Nephron (organoid): ENCODE results near the gene CCL17.

Experiments used
- H3K27ac Mint-ChIP-seq, 3 experiments: 2 replicates each; pipeline ENCODE4 v1.8.0; 2020; ENCODE audit warnings: mixed read lengths in 3 of 3, mild to moderate bottlenecking in 2 of 3, moderate library complexity in 1 of 3
- H3K27me3 Mint-ChIP-seq: 2 replicates; pipeline ENCODE4 v1.8.0; 2021; ENCODE audit warnings: low read depth, mild to moderate bottlenecking, moderate library complexity, mixed read lengths
- H3K36me3 Mint-ChIP-seq: 2 replicates; pipeline ENCODE4 v1.8.0; 2020; ENCODE audit warnings: low read depth, mixed read lengths
- H3K4me1 Mint-ChIP-seq: 2 replicates; pipeline ENCODE4 v1.8.0; 2020; ENCODE audit warnings: mixed read lengths
- H3K4me3 Mint-ChIP-seq, 3 experiments: 2 replicates each; pipeline ENCODE4 v1.8.0; 2020; ENCODE audit warnings: mild to moderate bottlenecking in 3 of 3, mixed read lengths in 3 of 3, moderate library complexity in 2 of 3
- H3K9me3 Mint-ChIP-seq: 2 replicates; pipeline ENCODE4 v1.8.0; 2020; ENCODE audit warnings: mixed read lengths
- CTCF ChIP-seq, 3 experiments: fragments of 200-600 bp; sonication (generic); IDR thresholded peaks; one replicate each; pipeline ENCODE4 v1.5.0; 2021; ENCODE audit warnings: antibody characterized with exemption in 3 of 3; ENCODE audit not compliant: unreplicated experiment in 3 of 3

Gene CCL17

GRCh38 chr16:57401943-57402640 lies 2.5 kb upstream of the CCL17 start:
- Mint-ChIP-seq H3K4me3 (no peak overlapping the region), H3K27ac (no peak overlapping the region), H3K27me3 (peaks cover 16% of the 10 kb centered on the region), H3K9me3 (no peaks in the 10 kb centered on the region), H3K4me1 (no peaks in the 10 kb centered on the region), H3K36me3 (no peaks in the 10 kb centered on the region)
- TF ChIP-seq CTCF (IDR thresholded peaks at IDR 0.05; ENCODE audit: unreplicated experiment in 3 of 3): no peak

DNA sequence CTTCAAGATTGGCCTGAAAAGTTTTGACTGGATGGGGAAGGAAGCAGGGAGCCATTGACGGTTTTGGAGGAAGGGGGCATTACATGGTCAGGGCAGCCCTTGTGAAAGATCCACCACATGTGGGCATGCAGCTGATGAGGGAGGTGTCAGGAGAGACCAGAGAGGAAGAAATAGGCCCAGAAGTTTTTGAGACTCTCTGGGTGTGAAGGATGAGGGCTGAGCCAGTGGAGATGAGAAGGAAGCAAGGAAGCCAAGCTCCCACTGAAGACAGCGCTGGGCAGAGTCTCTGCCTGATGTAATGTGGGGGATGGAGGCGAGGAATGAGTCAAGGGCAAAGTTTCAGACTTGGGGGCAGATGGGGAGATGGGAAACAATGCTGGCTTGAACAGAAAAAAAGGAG lies 530 bp downstream of the CCL17 start:
- H3K36me3 Mint-ChIP-seq: no peaks in the 10 kb centered on the region
- no peak overlapping the region for H3K4me3 Mint-ChIP-seq
- peaks cover 8% of the 10 kb centered on the region for H3K27me3 Mint-ChIP-seq
- H3K4me1 Mint-ChIP-seq: peaks cover 9% of the 10 kb centered on the region
- H3K9me3 Mint-ChIP-seq: no peaks in the 10 kb centered on the region
- TF ChIP-seq CTCF (IDR thresholded peaks at IDR 0.05; ENCODE audit: unreplicated experiment in 3 of 3): no peak
- H3K27ac Mint-ChIP-seq: no peak overlapping the region

DNA sequence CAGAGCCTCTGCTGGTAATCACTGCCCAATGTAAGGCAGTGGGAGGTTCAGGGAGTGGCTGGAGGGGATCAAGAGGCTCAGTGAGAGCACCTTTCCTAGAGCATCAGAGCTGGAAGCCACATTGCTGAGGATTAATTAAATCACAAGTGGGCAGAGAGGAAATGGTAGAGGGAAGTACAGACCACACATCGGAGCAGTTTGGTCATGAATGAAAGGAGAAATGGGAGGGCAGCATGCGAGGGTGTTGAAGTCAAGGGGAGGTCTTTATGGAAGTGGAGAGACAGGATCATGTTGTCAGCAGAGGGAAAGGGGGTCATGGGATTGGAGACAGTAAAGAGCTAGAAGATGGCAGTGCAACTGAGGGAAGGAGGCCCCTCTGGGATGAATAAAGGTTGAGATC lies 2.3 kb downstream of the CCL17 start:
- no peaks in the 10 kb centered on the region for H3K36me3 Mint-ChIP-seq

DNA sequence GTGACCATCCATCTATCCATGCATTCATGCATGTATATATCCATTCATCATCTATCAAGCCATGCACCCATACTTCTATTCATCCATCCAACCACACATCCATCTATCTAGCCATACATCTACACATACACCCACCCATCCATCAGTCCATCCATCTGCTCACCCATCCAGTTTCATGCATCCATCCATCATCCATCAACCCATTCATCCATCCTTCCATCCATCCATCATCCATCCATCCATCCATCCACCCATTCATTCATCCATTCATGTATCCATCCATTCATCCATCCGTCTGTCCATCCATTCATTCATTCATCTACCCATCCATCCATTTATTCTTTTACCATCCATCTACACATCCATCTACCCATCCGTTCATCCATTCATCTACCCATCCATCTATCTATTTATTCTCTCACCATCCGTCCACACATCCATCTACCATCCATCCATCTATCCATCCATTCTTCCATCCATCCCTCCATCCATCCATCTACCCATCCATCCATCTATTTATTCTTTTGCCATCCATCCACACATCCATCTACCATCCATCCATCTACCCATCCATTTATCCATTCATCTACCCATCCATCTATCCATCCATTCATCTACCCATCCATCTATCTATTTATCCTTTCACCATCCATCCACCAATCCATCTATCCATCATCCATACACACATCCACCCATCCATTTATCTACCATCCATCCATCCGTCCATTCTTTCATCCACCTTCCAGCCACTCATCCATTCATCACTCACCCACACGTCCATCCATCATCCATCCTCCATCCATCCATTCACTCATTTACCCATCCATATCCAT lies 3.2 kb downstream of the CCL17 start:
- H3K4me1 Mint-ChIP-seq: peaks cover 23% of the 10 kb centered on the region
- peaks cover 8% of the 10 kb centered on the region for H3K27me3 Mint-ChIP-seq
- TF ChIP-seq CTCF (IDR thresholded peaks at IDR 0.05; ENCODE audit: unreplicated experiment in 3 of 3): no peak
- no peak overlapping the region for H3K4me3 Mint-ChIP-seq
- no peaks in the 10 kb centered on the region for H3K36me3 Mint-ChIP-seq
- H3K9me3 Mint-ChIP-seq: no peaks in the 10 kb centered on the region
- no peak overlapping the region for H3K27ac Mint-ChIP-seq

More for the DNA sequence above, 2.3 kb downstream of the CCL17 start:
- no peak overlapping the region for H3K27ac Mint-ChIP-seq
- peaks cover 23% of the 10 kb centered on the region for H3K4me1 Mint-ChIP-seq
- H3K4me3 Mint-ChIP-seq: no peak overlapping the region
- H3K9me3 Mint-ChIP-seq: no peaks in the 10 kb centered on the region
- H3K27me3 Mint-ChIP-seq: peaks cover 8% of the 10 kb centered on the region
- TF ChIP-seq CTCF (IDR thresholded peaks at IDR 0.05; ENCODE audit: unreplicated experiment in 3 of 3): no peak

- Mint-ChIP-seq H3K27me3 (peaks cover 4% of the 10 kb centered on the region), H3K9me3 (no peaks in the 10 kb centered on the region), H3K27ac (peak overlapping the region in 2 of 3 experiments; percentile 8 to 45), H3K4me1 (peaks cover 26% of the 10 kb centered on the region), H3K36me3 (no peaks in the 10 kb centered on the region), H3K4me3 (no peak overlapping the region)
- no peak for TF ChIP-seq CTCF (IDR thresholded peaks at IDR 0.05; ENCODE audit: unreplicated experiment in 3 of 3)
Measured at GRCh38 chr16:57409065-57409464, 4.5 kb downstream of the CCL17 start.
